Activated B cell treated with CpG ODN at 0.5 μM for 24 hours (primary cell): ENCODE measurements around the gene APLN. TPM values are rescaled to one million over a fixed set of nuclear protein-coding genes. Genes with fewer than 3 reads are reported as not detected.

Source experiments
- ATAC-seq: fragments of 200-7000 bp; cut with Tn5 transposase; one replicate; pipeline ENCODE4 v1.10.0; 2021; ENCODE audit warnings: low read depth, mild to moderate bottlenecking, moderate library complexity
- CTCF ChIA-PET: fragments of 350-600 bp; sonication (Branson Sonifier 250); formaldehyde crosslinking; loops from one replicate; lab custom pipeline; 2021; ENCODE audit warnings: antibody characterized with exemption; lab: Charles Lee
- POLR2A ChIA-PET: fragments of 350-600 bp; sonication (Branson Sonifier 250); formaldehyde crosslinking; loops from one replicate; lab custom pipeline; 2021; ENCODE audit warnings: antibody characterized with exemption; lab: Charles Lee
- DNase-seq: peaks from one replicate; pipeline ENCODE4 v3.0.0; 2022
- H3K27ac Mint-ChIP-seq: one replicate; pipeline ENCODE4 v1.8.0; 2020; ENCODE audit warnings: mixed read lengths
- H3K27me3 Mint-ChIP-seq: one replicate; pipeline ENCODE4 v1.8.0; 2021; ENCODE audit warnings: mixed read lengths
- H3K36me3 Mint-ChIP-seq: one replicate; pipeline ENCODE4 v1.8.0; 2021; ENCODE audit warnings: low read depth, mixed read lengths
- H3K4me1 Mint-ChIP-seq: one replicate; pipeline ENCODE4 v1.8.0; 2021; ENCODE audit warnings: mixed read lengths
- H3K4me3 Mint-ChIP-seq: one replicate; pipeline ENCODE4 v1.8.0; 2020; ENCODE audit warnings: mild to moderate bottlenecking, mixed read lengths
- H3K9me3 Mint-ChIP-seq: one replicate; pipeline ENCODE4 v1.8.0; 2020; ENCODE audit warnings: mixed read lengths
- intact Hi-C: fragments of 100-400 bp; cut with micrococcal nuclease; formaldehyde crosslinking; loops from one replicate; pipeline ENCODE4 v1.15.1; 2024
- total RNA-seq: library from RNA; stranded (reverse); gene quantifications from 2 replicates; pipeline ENCODE4 v1.2.3, GENCODE V29; 2022
- TF ChIP-seq, protein P1 (sequence below): fragments of 200-600 bp; IDR thresholded peaks from one replicate; pipeline ENCODE4 v1.8.0; 2022; ENCODE audit warnings: antibody characterized with exemption, mild to moderate bottlenecking

The APLN gene
- total RNA-seq, 1 donor from 2014 or later = not detected

DNA sequence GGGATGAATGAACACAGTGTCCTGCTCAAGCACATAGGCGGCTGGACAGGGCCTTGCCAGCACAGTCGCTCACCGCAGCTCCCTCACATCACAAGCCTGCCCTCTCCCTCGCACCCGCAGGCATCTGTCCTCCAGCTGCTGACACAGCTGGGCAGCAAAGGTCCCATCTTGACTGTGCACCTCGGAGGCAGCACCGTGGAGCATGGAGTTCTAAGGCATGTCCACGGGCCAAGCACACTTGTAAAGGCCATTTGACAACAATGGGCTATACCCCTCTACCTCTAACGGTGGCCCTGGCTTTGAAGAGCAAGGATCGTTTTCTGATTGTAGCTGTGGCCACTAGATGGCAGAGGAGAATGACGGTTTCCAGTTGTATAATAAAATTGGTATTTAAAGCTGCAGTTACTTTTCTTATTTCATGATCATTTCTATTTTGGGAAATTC, 53.8 kb downstream of the APLN start:
- TF ChIP-seq, protein P1, sequence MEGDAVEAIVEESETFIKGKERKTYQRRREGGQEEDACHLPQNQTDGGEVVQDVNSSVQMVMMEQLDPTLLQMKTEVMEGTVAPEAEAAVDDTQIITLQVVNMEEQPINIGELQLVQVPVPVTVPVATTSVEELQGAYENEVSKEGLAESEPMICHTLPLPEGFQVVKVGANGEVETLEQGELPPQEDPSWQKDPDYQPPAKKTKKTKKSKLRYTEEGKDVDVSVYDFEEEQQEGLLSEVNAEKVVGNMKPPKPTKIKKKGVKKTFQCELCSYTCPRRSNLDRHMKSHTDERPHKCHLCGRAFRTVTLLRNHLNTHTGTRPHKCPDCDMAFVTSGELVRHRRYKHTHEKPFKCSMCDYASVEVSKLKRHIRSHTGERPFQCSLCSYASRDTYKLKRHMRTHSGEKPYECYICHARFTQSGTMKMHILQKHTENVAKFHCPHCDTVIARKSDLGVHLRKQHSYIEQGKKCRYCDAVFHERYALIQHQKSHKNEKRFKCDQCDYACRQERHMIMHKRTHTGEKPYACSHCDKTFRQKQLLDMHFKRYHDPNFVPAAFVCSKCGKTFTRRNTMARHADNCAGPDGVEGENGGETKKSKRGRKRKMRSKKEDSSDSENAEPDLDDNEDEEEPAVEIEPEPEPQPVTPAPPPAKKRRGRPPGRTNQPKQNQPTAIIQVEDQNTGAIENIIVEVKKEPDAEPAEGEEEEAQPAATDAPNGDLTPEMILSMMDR = no peak
- Mint-ChIP-seq H3K9me3 (no peaks in the 10 kb centered on the region), H3K27me3 (no peaks in the 10 kb centered on the region), H3K27ac (no peak overlapping the region), H3K4me1 (peaks cover 17% of the 10 kb centered on the region), H3K4me3 (no peak overlapping the region), H3K36me3 (no peaks in the 10 kb centered on the region)
- intact Hi-C loops = loop anchor here (1.0 to 5.0 kb wide), 3 partner anchors 306 to 1316 kb away; partner anchors contain the start of gene UTP14A
- DNase-seq (no peak), ATAC-seq (no peak)
- CTCF ChIA-PET = interaction anchor here (0.6 to 1.1 kb wide), 4 partner anchors 305 to 666 kb away, joined by 3 read pairs; partner anchors contain the start of gene UTP14A
- POLR2A ChIA-PET = interaction anchor here (0.7 to 1.0 kb wide), 2 partner anchors 460 to 505 kb away, joined by 3 to 4 read pairs; no protein-coding TSS in a partner anchor

DNA sequence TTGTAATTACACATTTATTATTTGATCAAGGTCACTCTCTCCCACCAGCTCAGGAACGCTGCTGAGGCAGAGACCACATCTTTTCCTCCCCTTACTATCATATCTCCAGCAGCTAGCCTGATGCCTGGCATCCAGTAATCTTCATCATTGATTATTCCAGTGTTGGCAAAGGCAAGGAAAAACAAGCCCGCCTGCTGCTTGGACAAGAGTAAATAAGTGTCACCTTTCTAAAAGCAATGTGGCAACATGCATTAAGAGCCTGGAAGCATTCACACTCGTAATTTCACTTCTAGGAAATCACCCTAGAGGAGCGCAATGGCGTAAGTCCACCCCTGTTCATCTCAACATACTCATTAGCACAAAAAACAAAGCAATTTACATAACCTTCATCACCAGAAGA, 54.8 kb downstream of the APLN start:
- no peak overlapping the region for H3K27ac Mint-ChIP-seq

DNA sequence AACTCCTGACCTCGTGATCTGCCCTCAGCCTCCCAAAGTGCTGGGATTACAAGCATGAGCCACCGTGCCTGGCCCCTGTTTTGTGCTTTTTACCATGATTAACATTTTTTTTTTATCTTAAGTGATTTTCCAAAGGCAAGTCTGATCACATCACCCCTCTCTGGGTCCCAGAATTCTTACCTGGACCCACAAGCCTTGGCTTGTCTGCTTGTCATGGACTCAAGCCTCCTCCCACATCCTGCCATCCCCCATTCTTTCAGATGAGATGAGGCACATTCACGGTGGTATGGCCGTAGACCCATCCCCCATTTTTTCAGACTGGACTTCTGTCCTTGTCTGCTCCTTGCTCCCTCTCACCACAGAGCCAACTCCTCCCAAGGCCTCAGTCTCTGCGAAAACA, 55.3 kb downstream of the APLN start:
- no peaks in the 10 kb centered on the region for H3K36me3 Mint-ChIP-seq
- H3K9me3 Mint-ChIP-seq = no peaks in the 10 kb centered on the region
- H3K27me3 Mint-ChIP-seq = no peaks in the 10 kb centered on the region
- H3K4me3 Mint-ChIP-seq = no peak overlapping the region
- DNase-seq (no peak), ATAC-seq (no peak)
- intact Hi-C loops = no loop called here
- TF ChIP-seq, protein P1 = no peak
- peaks cover 8% of the 10 kb centered on the region for H3K4me1 Mint-ChIP-seq
- no peak overlapping the region for H3K27ac Mint-ChIP-seq
- POLR2A ChIA-PET = no interaction called here
- CTCF ChIA-PET = no interaction called here

More for the DNA sequence above, 54.8 kb downstream of the APLN start:
- Mint-ChIP-seq H3K36me3 (no peaks in the 10 kb centered on the region), H3K4me1 (peaks cover 12% of the 10 kb centered on the region), H3K4me3 (no peak overlapping the region), H3K9me3 (no peaks in the 10 kb centered on the region), H3K27me3 (no peaks in the 10 kb centered on the region)
- CTCF ChIA-PET = interaction anchor here (0.6 kb wide), 1 partner anchor 10 kb away, joined by 3 read pairs; no protein-coding TSS in a partner anchor
- TF ChIP-seq, protein P1 = no peak
- POLR2A ChIA-PET = no interaction called here
- DNase-seq (no peak), ATAC-seq (no peak)
- intact Hi-C loops = loop anchor here (5.0 kb wide), 2 partner anchors 307 to 1317 kb away; partner anchors contain the start of gene UTP14A

DNA sequence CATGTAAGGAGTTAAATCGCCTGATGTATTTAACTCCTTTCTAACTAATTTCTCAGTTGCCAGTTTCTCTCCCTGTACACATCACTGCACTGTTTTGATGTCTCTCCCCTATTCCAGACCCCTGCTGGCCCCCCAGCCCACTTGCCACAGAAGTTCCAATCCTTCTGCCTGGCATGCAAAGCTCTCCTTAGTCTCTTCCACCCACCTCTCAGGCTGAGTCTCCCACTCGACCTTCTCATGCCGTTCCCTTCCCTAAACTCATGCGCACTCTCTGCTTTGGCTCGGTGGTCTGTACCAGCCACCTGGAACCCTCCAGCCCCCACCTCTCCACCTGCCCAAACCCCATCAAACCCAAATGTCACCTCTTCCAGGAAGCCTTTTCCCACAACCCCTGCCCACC, 56.9 kb downstream of the APLN start:
- no peaks in the 10 kb centered on the region for H3K9me3 Mint-ChIP-seq
- POLR2A ChIA-PET = no interaction called here
- no peak for DNase-seq
- H3K36me3 Mint-ChIP-seq = no peaks in the 10 kb centered on the region
- ATAC-seq = no peak
- H3K27me3 Mint-ChIP-seq = no peaks in the 10 kb centered on the region
- H3K4me1 Mint-ChIP-seq = no peaks in the 10 kb centered on the region
- no peak overlapping the region for H3K27ac Mint-ChIP-seq
- CTCF ChIA-PET = no interaction called here
- H3K4me3 Mint-ChIP-seq = no peak overlapping the region
- TF ChIP-seq, protein P1 = no peak
- intact Hi-C loops = no loop called here

DNA sequence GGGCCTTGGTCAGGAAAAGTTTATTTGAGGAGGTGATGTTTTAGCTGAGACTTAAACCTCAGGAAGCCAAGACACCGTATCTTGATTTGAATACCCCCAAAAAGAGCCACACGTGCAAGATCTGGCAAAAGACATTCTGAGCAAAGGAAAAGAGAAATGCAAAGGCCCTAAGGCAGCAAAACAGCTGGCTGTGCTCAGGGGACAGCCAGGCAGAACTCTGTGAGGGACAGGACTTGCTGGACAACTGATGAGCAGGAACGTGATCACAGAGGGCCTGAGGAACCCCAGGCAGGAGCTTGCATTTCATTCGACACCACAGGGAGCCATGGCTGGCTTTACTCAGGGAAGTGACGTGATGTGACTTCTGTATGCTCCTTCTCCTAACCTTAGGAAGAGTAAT, 58.7 kb downstream of the APLN start:
- no peak for ATAC-seq
- H3K36me3 Mint-ChIP-seq = no peaks in the 10 kb centered on the region
- CTCF ChIA-PET = no interaction called here

More for the DNA sequence above, 58.7 kb downstream of the APLN start:
- no peak overlapping the region for H3K4me3 Mint-ChIP-seq
- POLR2A ChIA-PET = no interaction called here
- TF ChIP-seq, protein P1 = no peak
- no peak for DNase-seq
- no peak overlapping the region for H3K27ac Mint-ChIP-seq
- H3K4me1 Mint-ChIP-seq = no peaks in the 10 kb centered on the region
- no peaks in the 10 kb centered on the region for H3K9me3 Mint-ChIP-seq
- intact Hi-C loops = no loop called here
- no peaks in the 10 kb centered on the region for H3K27me3 Mint-ChIP-seq

Other genes with a start within 250 kb of the APLN start
- 0.73 and 1.1 TPM in 2 replicates for gene SMARCA1, start 131.5 kb downstream of the APLN start, total RNA-seq
- 5.4 and 7.5 TPM in 2 replicates for gene OCRL, start 114.7 kb downstream of the APLN start, total RNA-seq
- 0.07 TPM in 2 replicates for gene XPNPEP2, start 84.0 kb upstream of the APLN start, total RNA-seq
- gene SASH3, start 125.0 kb upstream of the APLN start, total RNA-seq = 209 TPM in 2 replicates
- 3.9 and 4.2 TPM in 2 replicates for gene ZDHHC9, start 188.9 kb upstream of the APLN start, total RNA-seq